Muscle of leg (tissue), 11 donors: ENCODE data around the gene CNGB1. TPM values are rescaled to one million over a fixed set of nuclear protein-coding genes. Genes with fewer than 3 reads are reported as not detected.

Experiments
- DNase-seq: peaks from one replicate; pipeline ENCODE4 v3.0.0; 2013
- H3K27ac ChIP-seq: one replicate; pipeline ENCODE4 v1.5.1; 2013; ENCODE audit warnings: mild to moderate bottlenecking, low read length, control low read depth
- H3K27me3 ChIP-seq: one replicate; pipeline ENCODE4 v1.6.1; 2013; ENCODE audit warnings: low read length; ENCODE audit not compliant: control insufficient read depth, insufficient read depth
- H3K36me3 ChIP-seq: one replicate; pipeline ENCODE4 v1.6.1; 2013; ENCODE audit warnings: low read length; ENCODE audit not compliant: control insufficient read depth, insufficient read depth
- H3K4me1 ChIP-seq: one replicate; pipeline ENCODE4 v1.6.1; 2013; ENCODE audit warnings: low read length; ENCODE audit not compliant: control insufficient read depth, insufficient read depth
- H3K4me3 ChIP-seq: one replicate; pipeline ENCODE4 v1.5.1; 2013; ENCODE audit warnings: low read length, control low read depth
- H3K9me3 ChIP-seq: replicated peaks from 2 replicates; pipeline ENCODE4 v1.6.1; 2013; ENCODE audit warnings: low read depth, low read length; ENCODE audit not compliant: control insufficient read depth
- WGBS: methylation state at CpG from one replicate; pipeline ENCODE4 v1.1.5; 2013; ENCODE audit warnings: missing lambda C conversion rate; ENCODE audit not compliant: insufficient coverage; 5-methylcytosine and 5-hydroxymethylcytosine counted together
- polyA plus RNA-seq, 8 donors: library from polyadenylated mRNA; unstranded; fragments of 120-200 nt; gene quantifications; one replicate each; pipeline versions ENCODE4 v1.2.1 to v1.2.3, GENCODE V29; 2013; ENCODE audit warnings: inconsistent platforms in 1 of 8, low replicate concordance in 1 of 8; ENCODE audit not compliant: insufficient read length in 8 of 8, insufficient read depth in 1 of 8
- total RNA-seq: library from RNA; stranded (reverse); fragments of 120-200 nt; gene quantifications from one replicate; pipeline ENCODE4 v1.2.4, GENCODE V29; 2013

Gene CNGB1
- total and polyA plus RNA-seq, 9 donors, result 0.03 to 1.6 (median 0.08) TPM; not detected in 3

- no peak overlapping the region for H3K27ac ChIP-seq
- no peaks in the 10 kb centered on the region for H3K9me3 ChIP-seq
- DNase-seq, result no peak
- 96% methylated on average over 3 of the region's 9 CpGs for WGBS
- H3K4me3 ChIP-seq, result no peak overlapping the region
- no peaks in the 10 kb centered on the region for H3K4me1 ChIP-seq
- H3K36me3 ChIP-seq, result no peaks in the 10 kb centered on the region
- H3K27me3 ChIP-seq, result no peaks in the 10 kb centered on the region
Measured at GRCh38 chr16:57962756-57963155, 8.2 kb downstream of the CNGB1 start.

DNA sequence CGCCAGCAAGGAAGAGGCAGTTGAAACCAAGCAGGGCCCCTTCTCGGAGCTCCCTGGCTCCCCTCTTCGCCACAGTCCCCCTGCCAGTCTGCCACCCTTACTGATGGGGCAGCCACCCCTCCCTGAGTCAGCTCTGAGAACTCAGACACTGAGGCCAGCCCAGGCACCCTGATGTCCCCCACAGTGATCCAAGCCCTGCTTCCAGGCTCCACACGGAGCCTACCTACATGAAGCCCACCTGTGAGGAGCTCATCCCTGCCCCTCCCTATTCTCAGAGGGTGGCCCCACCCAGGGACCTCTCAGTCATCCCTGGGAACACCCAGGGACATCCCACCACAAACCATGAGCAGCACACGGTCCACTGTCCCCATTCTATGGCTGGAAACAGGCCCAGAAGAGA is 8.9 kb downstream of the CNGB1 start:
- Histone ChIP-seq H3K27ac (no peak overlapping the region), H3K4me3 (no peak overlapping the region), H3K27me3 (no peaks in the 10 kb centered on the region), H3K36me3 (no peaks in the 10 kb centered on the region), H3K4me1 (no peaks in the 10 kb centered on the region), H3K9me3 (no peaks in the 10 kb centered on the region)
- no peak for DNase-seq
- 50% methylated on average over 5 of the region's 5 CpGs for WGBS

GRCh38 chr16:57961538-57961937 is 9.4 kb downstream of the CNGB1 start:
- Histone ChIP-seq H3K4me3 (no peak overlapping the region), H3K27ac (no peak overlapping the region), H3K27me3 (no peaks in the 10 kb centered on the region), H3K9me3 (no peaks in the 10 kb centered on the region), H3K4me1 (no peaks in the 10 kb centered on the region), H3K36me3 (no peaks in the 10 kb centered on the region)
- no peak for DNase-seq
- WGBS, result 61% methylated on average over 2 of the region's 2 CpGs

DNA sequence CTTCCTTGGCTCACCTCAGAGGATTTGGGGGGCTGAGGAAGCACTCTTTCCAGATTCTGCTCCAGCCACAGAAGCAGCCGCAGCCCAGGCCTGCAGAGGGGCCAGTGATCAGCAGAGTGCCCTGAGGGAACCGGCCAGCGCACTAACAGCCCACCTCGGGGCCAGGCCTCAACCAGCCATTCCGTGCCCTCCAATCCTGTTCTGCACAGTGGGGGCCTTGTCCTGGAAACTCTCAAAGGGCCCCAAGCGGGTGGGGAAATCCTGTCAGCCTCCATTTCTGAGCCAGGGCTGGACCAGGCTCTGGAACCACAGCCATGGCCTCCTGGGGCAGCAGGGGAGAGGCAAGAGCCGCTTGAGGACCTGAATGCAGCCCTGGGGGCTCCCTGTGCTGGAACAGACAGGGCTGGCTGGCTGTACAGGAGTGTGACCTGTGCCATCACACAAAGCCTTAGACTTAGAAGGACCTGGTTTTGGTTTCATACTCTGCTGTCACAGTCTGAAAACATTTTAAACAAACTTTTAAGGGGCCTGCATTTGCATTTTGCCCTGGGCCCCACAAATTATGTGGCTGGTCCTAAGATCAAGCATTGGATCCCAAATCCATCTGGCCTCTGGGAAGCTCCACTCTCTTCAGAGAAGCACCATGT is 10.0 kb downstream of the CNGB1 start:
- Histone ChIP-seq H3K4me1 (no peaks in the 10 kb centered on the region), H3K4me3 (no peak overlapping the region), H3K9me3 (no peaks in the 10 kb centered on the region), H3K27me3 (no peaks in the 10 kb centered on the region), H3K27ac (no peak overlapping the region), H3K36me3 (no peaks in the 10 kb centered on the region)
- no peak for DNase-seq
- WGBS, result 69% methylated on average over 7 of the region's 7 CpGs

DNA sequence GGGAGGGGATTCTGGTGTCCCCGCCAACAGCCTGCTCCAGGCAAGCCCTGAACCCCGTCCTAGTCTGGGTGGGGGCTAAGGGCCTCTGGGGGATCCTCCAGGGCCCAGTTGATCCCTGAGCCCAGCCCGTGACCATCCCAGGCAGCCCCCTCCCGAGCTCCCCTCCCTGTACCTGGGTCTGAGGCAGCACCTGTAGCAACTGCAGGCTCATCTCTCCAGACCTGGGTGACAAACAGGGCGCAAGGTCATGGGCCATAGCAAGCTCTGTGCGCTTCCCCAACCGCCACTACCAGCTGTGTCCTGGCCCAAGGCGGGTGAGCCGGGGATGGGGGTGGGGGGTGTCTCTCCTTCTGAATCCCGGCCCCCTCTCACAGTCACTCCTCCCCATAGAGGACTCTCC is 10.6 kb downstream of the CNGB1 start:
- no peaks in the 10 kb centered on the region for H3K9me3 ChIP-seq
- WGBS, result 86% methylated on average over 5 of the region's 10 CpGs
- H3K27ac ChIP-seq, result no peak overlapping the region
- no peak overlapping the region for H3K4me3 ChIP-seq
- no peaks in the 10 kb centered on the region for H3K36me3 ChIP-seq
- DNase-seq, result no peak
- H3K27me3 ChIP-seq, result no peaks in the 10 kb centered on the region
- no peaks in the 10 kb centered on the region for H3K4me1 ChIP-seq

GRCh38 chr16:57959804-57960203 is 11.1 kb downstream of the CNGB1 start:
- no peak for DNase-seq
- Histone ChIP-seq H3K27me3 (no peaks in the 10 kb centered on the region), H3K9me3 (no peaks in the 10 kb centered on the region), H3K4me1 (no peaks in the 10 kb centered on the region), H3K4me3 (no peak overlapping the region), H3K27ac (no peak overlapping the region), H3K36me3 (no peaks in the 10 kb centered on the region)
- 74% methylated on average over 7 of the region's 11 CpGs for WGBS

- Histone ChIP-seq H3K36me3 (no peaks in the 10 kb centered on the region), H3K27me3 (no peaks in the 10 kb centered on the region), H3K4me3 (no peak overlapping the region), H3K9me3 (no peaks in the 10 kb centered on the region), H3K4me1 (no peaks in the 10 kb centered on the region), H3K27ac (no peak overlapping the region)
- no peak for DNase-seq
- 69% methylated on average over 3 of the region's 8 CpGs for WGBS
Measured at GRCh38 chr16:57959121-57959520, 11.8 kb downstream of the CNGB1 start.

DNA sequence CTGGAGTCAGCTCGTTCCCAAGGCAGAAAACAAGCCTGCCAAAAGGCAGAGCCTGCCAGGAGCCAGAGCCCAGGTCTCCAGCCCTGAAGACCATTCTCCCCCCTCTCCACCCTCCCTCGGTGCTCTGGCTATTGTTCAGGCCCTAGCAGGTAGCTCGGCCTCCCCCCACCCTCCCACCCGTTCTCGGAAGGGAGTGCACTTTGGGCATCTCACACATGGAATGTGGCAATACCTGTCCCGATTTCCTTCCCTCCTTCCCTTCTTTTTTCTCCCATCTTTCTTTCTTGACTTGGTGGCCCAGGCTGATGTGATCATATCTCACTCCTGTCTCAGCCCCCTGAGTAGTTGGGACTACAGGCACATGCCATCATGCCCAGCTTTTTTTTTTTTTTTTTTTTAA is 12.4 kb downstream of the CNGB1 start:
- 70% methylated on average over 5 of the region's 6 CpGs for WGBS
- Histone ChIP-seq H3K4me3 (no peak overlapping the region), H3K9me3 (no peaks in the 10 kb centered on the region)

GRCh38 chr16:57957673-57958392 is 13.1 kb downstream of the CNGB1 start:
- Histone ChIP-seq H3K36me3 (no peaks in the 10 kb centered on the region), H3K27me3 (no peaks in the 10 kb centered on the region), H3K27ac (no peak overlapping the region), H3K4me3 (no peak overlapping the region), H3K9me3 (no peaks in the 10 kb centered on the region), H3K4me1 (no peaks in the 10 kb centered on the region)
- DNase-seq, result no peak
- WGBS, result 36% methylated on average over 3 of the region's 8 CpGs

More for the DNA sequence above, 12.4 kb downstream of the CNGB1 start:
- Histone ChIP-seq H3K4me1 (no peaks in the 10 kb centered on the region), H3K36me3 (no peaks in the 10 kb centered on the region), H3K27me3 (no peaks in the 10 kb centered on the region), H3K27ac (no peak overlapping the region)
- DNase-seq, result no peak

GRCh38 chr16:57956924-57957672 is 13.8 kb downstream of the CNGB1 start:
- Histone ChIP-seq H3K4me1 (no peaks in the 10 kb centered on the region), H3K36me3 (no peaks in the 10 kb centered on the region), H3K27me3 (no peaks in the 10 kb centered on the region), H3K27ac (no peak overlapping the region), H3K4me3 (no peak overlapping the region), H3K9me3 (no peaks in the 10 kb centered on the region)
- WGBS, result 85% methylated on average over 2 of the region's 8 CpGs
- no peak for DNase-seq
